A375 (cell line): ENCODE results near the gene ZNF90. TPM values are rescaled to one million over a fixed set of nuclear protein-coding genes. Genes with fewer than 3 reads are reported as not detected.

ENCODE experiments used
- small RNA-seq: library from RNA; depleted of rRNA; stranded (forward); fragments of <200 nt; gene quantifications from one replicate; pipeline ENCODE3, GENCODE V24; 2014
- total RNA-seq: library from RNA; depleted of rRNA; stranded (reverse); fragments of >200 nt; shearing (Covaris generic); gene quantifications from 2 replicates; pipeline ENCODE4 v1.2.3, GENCODE V29; 2014; rRNA removed

Gene ZNF90
- 5.9 and 8.6 TPM in 2 replicates for total RNA-seq

DNA sequence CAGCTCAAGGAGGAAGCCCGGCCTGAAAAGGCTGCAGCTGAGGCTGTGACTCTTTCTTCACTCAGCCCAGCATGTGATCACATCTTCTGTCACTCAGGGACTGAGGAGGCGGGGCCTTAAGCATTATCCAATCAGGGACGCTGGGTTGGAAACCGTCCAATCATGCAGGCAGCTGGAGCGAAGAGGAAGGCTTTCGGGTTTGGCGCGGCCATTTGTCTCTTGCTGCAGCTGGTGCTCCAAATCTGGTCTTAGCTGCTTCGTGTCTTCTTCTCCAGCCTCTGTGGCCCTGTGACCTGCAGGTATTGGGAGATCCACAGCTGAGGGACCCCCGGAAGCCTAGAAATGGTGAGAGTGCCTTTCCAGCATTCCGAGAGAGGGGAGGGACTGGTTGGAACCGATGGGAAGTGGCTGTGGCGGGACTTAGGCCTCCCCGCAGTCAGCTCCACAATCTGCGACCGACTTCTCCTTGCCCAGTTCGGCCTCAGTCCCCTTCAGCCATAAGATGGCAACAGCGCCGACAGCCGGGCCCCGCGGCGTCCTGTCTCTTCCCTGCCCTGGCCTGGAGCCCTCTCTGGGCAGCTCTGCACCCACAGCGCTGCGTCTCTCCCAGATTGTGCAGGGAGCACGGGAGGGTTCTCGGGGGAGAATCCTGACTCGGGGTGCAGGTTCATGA is at the start of gene ZNF90:
ZNF90 (plus strand) TSS at position 210 of the 673 bp plus-strand sequence; CDS start at position 343, 133 bp downstream.

DNA sequence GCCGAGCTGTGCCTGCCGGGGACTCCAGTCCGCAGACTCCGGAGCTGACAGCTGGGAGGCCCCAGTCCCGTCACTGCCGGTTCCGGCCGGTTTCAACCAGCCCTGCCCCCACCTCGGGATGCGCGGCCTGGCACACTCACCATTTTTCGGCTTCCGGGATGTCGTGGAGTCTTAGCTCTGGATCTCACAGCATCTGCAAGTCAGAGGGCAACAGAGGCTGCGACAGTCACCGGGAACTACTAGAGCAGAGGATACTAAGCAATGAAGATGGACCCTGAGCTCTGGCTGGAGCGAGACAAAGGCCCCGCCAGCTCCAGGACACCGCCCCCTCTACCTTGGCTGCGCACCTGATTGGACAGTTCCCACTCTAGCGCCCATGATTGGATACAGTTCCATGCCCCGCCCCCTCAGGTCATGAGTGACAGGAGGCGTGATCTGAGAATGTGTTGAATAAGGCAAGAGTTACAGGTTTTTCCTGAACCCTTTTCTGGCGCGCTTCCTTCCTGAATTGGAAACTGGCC is 38.5 kb upstream of the ZNF90 start, which contains the start of gene ZNF682:
ZNF682 (minus strand) TSS at position 303 of the 521 bp plus-strand sequence; CDS start at position 143, 160 bp downstream.

DNA sequence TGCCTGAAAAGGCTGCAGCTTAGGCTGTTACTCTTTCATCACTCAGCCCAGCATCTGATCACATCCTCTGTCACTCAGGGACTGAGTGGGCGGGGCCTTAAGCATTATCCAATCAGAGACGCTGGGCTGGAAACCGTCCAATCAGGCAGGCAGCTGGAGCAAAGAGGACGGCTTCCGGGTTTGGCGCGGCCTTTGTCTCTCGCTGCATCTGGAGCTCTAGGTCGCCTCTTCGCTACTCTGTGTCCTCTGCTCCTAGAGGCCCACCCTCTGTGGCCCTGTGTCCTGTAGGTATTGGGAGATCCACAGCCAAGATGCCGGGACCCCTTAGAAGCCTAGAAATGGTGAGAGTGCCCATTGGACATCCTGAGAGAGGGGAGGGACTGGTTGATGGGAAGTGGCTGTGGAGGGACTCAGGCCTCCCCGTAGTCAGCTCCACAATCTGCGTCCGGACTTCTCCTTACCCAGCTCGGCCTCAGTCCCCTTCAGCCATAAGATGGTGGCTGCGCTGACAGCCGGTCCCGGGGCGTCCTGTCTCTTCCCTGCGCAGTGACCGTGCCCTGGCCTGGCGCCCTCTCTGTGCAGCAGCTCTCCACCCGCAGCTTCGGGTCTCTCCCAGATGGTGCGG is 89.3 kb downstream of the ZNF90 start, which contains the start of gene ZNF486:
ZNF486 (plus strand) TSS at position 195 of the 625 bp plus-strand sequence; CDS start at position 312, 117 bp downstream.

Small RNA genes lying within 50 kb of the gene (small RNA-seq; reads per million reads assigned to genes)
- not detected for gene AC006539.3

Other genes starting within 250 kb of the ZNF90 start
- gene ZNF253, start 212.1 kb upstream of the ZNF90 start, total RNA-seq: 3.6 and 6.0 TPM in 2 replicates
- gene ZNF93, start 177.1 kb upstream of the ZNF90 start, total RNA-seq: 7.7 and 8.3 TPM in 2 replicates
- gene ZNF682, start 38.5 kb upstream of the ZNF90 start, total RNA-seq: 9.9 and 11.2 TPM in 2 replicates
- gene ZNF486, start 89.2 kb downstream of the ZNF90 start, total RNA-seq: 6.3 and 7.1 TPM in 2 replicates